GM21367 (cell line): ENCODE measurements around the gene SDK1.

Experiments
- ATAC-seq: cut with Tn5 transposase; IDR thresholded peaks from one replicate; pipeline ENCODE4 v1.9.1; 2021; ENCODE audit not compliant: unreplicated experiment

Gene SDK1

DNA sequence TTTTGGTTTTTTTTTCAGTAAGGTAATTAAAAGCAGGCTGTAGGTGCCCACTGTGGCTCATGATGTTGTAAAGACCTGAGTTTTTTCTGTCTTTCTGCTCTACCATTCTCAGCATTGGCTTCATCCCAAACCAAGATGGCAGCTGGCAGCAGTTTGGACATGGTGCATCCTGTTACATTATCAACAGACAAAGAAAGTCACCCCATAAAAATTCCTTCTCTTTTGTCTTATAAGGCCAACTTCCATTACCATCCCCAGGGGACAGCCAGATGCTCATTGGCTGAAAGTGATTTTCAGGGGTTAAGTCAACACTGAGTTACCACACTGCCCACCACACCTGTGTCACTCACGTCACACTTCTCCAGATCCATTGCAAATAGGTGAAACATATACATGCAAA lies 558.4 kb downstream of the SDK1 start:
- ATAC-seq, result no peak

DNA sequence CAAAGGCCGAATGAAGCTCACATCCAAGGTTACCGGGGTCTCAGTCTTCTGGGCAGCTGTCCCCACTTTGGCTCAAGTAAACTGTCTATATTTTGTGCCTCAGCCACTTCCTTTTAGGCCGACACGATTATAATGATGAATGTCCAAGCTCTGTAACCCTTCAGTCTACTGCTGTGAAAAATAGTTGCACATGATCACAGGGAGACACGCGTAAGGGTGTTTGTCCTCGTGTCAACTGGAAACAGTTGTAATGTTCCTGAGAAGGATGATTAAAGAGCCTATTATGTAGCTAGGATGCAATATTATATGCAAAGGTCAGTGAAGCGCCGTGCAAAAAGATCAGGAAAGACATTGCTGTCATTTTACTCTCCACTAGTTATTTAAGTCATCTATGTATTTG lies 559.9 kb downstream of the SDK1 start:
- ATAC-seq, result no peak

DNA sequence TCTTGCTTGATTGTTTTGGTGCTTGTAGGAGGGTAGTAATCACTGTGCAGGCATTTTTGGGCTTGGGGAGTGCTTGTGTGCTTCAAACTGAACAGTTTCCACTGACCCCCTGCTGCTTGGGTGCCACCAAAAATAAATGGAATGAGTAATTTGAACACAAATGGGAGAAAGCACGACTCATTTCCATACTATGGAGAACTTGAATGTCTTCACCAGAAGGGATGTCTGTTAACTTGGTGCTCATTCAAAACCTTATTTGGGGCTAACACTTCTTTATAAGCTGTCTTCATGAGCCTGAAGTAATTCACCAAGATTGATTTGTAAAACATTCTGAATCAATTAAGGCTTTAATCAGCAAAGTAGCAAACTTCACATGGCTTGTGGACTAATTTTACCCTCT lies 560.3 kb downstream of the SDK1 start:
- ATAC-seq, result no peak

DNA sequence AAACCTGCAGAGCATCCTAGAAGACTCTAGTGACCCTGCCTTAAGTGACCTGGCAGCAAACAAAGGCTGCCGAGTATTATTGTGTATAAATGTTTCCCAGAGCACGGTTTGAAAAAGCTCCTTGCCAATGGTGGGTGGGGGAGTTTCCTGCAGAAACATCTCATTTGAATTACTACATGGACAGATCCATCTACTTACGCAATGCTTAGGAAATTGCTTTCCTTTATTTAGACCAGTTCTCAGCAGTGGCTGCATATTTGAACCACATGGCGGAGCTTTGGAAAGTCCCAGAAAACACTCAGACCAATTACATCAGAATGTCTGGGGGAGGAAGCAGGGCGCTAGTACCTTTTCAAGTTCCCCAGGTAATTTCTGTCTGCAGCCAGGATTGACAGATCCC lies 560.9 kb downstream of the SDK1 start:
- ATAC-seq, result no peak

DNA sequence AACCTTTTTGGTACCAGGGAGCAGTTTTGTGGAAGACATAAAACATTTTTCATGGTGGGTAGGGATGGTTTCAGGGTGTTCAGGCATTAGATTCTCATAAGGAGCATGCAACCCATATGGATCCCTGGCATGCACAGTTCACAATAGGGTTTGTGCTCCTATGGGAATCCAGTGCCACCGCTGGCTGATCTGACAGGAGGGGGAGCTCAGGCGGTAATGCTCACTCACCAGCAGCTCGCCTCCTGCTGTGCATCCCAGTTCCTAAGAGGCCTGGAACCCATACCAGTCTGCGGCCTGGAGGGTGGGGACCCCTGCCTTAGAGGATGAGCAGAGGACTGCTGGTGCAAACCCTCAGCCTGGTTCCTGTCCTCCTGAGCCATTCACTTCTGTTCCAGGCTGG lies 561.7 kb downstream of the SDK1 start:
- ATAC-seq, result no peak

DNA sequence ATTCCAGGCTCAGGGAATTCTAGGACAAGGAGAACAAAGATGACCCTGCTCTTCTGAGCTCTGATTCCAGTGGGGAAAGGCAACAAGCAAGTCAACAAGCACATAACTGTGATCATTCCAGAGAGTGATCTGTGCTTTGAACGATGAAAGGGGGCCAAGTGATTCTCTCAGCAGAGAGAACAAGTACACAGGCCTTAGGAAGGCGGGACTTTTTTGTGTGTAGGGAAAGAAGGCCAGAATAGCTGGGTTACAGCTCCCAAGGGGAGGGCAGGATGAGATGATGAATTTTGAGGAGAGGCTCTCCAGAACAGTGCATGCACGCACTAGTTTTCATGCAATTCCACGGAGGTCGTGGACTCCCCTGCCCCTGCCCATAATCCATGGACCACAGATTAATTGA lies 565.2 kb downstream of the SDK1 start:
- ATAC-seq, result no peak

DNA sequence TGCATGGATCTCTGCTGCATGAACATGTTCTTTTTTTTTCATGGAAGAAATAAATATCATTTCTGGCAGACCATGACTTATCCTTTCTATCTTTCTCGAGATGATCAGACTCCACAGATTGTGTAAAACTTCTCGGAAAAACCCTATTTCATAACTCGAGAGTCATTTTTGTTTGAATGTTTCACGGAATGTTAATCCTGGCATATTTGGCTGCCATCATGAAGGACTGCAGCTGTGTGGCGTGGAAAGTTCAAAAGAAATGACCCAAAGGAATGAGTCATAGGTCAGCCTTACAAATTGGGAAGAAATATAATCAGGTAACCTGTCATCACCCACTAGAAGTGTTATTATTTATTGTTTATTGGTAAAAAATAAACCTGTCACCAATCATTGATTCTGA lies 566.8 kb downstream of the SDK1 start:
- ATAC-seq, result no peak

DNA sequence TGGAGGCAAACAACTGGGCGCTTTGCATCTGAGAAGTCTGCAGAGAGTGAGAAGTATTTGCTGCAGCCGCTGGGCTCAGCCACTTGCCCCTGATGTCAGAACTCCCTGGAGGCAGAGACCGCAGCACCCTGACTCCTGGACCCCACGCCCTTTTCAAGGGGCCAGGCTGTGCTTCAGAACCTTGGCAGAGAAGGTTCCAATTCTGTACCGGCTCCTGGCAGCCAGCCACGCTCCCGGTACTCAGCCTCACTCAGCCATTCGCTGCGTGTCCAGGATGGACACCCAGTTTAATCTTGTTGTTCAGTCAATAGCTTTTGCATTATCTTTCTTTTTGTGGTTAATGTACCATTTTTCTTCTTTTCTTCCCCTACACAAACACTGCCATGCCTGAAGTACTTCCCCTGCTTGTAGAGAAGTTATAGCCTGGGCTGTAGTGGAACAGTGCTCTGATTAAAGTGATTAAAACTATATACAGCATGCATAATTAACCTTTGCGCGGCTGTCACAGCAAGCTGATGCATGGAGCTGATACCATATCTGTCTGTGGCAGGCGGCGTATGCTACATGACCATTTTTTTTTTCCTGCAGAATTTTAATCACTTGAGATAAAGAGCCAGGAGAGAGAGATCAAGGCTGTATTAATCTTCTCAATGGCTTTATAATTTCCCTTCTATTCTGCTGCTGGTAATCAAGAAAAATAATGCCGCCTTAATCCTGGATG lies 578.5 kb downstream of the SDK1 start:
- no peak for ATAC-seq

DNA sequence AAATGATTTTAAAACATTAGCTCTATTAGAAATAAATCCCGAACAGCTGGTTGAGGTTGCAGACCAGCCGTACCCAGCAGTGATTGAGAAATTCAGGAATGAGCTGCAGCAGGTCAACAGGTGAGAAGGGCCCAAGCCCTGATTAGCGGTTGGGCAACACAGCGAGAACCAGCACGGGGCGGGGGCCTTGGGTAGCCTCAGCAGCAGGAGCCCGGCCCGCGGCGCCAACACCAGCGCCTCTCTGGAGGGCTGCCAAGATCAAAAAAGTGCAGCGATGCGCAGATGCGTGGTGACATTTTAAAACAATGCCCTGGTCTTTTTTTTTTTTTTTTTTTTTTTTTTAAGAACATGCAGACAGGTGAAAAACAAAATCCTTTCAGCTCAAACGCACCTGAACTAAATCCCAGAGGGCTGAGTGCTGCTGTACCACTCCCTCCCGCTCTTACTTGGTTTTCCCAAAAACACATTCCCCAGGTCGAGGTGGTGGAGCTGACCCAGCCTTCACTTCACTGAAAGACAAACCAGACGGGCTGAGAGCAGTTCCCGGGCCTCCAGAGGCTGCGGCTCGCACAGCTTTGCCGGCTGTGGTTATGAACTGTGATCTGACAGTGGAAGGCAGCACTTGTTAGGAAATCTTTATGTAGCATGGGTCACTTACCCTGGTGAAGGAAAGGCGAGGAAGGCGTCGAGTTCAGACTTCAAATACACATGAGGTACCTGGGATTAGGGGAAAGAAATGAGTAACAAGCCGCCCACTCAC lies 579.4 kb downstream of the SDK1 start:
- no peak for ATAC-seq

DNA sequence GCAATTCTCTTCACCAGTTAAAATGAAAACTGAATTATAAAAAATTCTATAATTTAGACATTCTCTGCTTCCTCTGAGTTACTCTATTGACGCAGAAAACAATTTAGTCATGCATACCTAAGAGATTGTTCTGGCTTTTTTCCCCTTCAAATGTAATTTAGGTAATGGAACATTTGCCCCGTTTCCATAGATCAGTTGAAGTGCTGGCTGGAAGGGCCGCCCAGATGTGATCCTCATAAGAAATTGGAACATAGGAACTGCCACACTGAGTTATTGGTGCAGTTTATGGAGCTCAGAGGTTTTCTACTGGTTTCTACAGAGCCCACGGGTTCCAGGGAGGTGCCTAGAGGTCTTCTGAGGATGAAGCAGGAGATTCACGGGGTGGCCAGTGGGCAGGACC lies 581.7 kb downstream of the SDK1 start:
- ATAC-seq, result no peak

DNA sequence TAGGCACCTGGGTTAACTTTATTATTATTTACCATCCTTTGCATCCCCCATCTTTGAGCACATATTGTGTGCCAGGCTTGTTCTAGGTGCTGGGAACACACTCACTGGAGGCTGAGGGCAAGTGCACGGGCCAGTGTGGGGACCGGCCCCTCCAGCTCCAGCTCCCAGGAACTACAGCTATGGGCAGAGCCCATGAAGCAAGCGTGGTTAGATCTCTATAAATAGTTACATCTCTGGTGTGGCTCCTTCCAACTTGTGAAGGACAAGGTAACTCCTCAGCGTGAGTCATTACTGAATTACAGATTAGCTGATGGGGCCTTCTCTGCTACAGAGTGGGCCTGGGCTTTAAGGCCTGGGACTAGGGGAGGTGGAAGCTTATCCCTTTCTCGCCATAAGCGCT lies 583.5 kb downstream of the SDK1 start:
- ATAC-seq, result no peak

DNA sequence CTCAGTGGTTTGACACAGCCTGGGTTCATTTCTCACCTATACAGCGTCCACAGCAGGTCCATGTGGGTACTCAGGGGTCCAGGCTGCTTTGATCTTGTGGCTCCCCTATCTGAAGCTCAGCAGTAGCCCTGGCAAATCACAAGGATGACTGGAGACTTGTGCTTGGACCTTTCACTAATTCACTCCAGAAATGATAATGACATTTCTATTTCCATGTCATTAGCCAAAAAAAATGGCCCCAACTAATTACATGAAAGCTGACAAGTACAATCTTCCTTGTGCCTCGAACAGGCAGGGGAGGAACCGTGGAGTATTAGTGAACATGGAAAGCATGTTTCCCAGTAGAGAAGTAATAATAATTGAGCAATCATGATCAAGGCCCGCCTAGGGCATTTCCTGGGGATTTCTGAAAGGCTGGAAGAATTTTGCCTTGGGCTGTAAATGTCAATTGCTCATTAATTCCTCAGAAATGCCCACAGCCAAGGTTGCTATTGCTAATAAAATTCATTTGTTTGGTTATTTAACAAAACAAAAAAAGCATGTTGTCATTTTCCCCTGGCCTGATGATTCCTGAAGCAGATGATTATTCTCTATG lies 586.1 kb downstream of the SDK1 start:
- no peak for ATAC-seq

DNA sequence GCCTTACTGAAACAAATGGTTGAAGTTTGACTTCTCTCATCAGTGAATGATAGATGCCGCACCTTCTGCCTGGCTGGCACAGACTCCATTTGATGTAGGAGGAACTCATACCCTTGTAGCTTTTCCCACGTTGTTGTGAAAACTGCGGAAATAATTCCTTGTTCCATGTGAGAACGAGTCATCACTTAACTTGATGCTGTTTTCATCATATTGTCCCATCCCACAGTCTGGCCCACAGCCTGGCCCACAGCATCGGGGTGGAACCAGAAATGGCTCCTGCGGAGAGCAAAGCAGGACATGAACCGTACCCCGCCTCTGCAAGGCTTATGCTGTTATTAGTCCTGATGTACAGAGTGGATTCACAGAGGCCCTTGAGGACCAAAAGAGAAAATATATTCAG lies 587.0 kb downstream of the SDK1 start:
- ATAC-seq, result no peak

DNA sequence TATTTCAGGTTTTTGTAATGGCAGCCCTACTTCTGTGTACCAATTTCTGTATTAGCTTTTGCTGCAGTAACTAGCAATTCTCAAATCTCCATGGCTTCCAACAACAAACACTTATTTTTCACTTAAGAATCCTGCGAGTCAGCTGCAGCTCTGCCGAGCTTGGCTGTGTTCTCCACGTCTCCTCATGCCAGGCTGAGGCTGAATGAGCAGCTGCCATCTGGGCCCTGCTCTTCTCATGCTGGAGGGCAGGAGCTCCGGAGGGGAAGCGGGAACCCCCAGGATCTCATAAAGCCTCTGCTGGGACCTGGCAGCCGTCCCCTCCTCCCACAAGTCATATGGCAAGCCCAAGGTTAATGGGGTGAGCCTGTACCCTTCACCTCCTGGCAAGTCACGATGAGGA lies 591.1 kb downstream of the SDK1 start:
- no peak for ATAC-seq

DNA sequence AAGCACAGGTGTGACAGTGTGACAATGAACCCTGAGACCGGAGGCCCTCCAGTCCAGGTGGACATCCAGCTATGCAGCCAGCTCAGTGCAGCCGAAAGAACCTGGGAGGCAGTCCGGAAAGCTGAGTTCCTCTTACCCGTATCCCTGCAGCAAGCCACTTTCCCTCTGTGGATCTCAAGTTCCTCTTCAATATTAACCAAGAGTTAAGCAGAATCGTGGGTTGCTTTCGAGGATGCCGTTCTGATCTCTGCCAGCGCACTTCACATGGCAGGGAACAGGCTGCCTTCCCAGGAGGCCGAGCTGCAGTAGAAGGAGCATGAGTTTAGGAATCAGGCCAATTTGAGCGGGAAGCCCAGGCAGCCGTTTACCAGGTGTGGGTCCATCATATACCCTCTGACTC lies 591.6 kb downstream of the SDK1 start:
- ATAC-seq, result no peak

DNA sequence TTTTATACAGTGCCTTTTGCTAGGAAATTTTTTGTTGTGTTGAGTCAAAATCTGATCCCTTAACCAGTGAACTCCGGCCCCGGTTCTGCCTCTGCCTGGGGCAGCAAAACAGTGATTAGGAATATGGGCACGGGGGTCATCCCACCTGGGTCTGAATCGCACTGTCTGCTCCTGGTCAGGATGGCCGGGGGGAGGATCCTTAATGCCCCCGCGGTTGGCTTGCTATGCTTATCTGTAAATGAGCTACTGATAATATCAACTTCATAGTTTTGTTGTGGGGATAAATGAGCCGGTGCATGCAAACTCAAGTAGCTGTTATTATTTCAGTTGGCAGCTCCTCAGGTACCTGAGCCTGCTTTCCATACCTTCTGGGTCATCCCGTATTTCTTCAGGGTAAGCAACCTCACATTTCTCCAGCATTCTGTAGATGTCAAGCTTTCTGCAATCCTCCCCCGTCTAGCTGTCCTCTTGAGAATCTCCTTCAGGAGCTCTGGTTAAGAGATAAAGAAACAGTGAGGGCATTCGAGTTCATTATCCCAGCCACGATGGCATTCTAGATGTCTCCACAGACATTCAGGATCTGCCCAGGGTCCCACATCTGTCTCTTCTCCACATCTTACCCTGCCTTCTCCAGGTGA lies 592.2 kb downstream of the SDK1 start:
- ATAC-seq, result no peak

DNA sequence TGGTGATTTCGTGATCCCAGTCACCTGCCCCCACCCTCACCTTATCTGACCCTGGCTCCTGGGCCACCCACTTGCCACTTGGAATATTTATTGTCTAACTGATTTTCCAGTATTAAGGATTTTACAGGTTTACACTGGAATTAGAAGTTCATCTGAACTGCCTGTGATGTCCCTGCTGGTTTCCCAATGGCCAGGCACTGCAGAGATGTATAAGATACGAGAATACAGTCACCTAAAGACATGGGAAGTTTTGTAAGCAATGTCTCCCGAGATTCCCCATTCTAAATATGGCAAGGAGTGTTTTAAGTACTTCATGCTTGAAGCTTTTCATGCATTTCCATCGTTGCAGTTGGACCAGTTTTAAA lies 592.7 kb downstream of the SDK1 start:
- no peak for ATAC-seq

DNA sequence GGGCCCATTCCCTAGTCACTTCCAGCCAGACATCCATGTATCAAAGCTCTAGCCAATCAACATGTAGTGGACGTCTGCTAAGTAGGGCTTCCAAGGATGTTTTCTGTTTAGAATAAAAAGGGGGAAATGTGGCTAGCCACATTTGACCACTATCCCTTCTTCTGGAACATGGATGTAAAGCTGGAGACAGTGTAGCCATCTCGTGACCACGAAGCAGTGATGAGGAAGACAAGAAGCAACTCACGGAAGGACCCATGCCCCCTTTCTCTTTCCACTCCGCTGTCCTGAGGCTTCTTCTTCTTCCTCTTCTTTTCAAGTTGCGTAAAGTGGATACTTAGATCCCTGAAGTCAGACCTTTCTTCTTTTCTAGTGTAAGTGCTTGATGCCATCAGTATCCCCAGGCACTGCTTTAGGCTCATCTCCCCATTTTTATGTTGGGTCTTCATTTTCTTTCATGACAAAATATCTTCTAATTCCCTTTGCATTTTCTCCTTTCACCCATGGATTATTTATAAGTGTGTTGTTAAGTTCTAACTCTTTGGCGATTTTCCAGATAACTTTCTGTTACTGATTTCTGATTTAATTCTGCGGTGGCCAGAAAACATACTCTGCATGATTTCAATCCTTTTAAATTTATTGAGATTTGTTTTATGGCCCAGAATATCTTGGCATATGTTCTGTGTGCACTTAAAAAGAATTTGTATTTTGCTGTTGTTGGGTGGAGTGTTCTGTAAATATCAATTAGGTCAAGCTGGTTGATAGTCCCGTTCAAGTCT lies 594.5 kb downstream of the SDK1 start:
- no peak for ATAC-seq

DNA sequence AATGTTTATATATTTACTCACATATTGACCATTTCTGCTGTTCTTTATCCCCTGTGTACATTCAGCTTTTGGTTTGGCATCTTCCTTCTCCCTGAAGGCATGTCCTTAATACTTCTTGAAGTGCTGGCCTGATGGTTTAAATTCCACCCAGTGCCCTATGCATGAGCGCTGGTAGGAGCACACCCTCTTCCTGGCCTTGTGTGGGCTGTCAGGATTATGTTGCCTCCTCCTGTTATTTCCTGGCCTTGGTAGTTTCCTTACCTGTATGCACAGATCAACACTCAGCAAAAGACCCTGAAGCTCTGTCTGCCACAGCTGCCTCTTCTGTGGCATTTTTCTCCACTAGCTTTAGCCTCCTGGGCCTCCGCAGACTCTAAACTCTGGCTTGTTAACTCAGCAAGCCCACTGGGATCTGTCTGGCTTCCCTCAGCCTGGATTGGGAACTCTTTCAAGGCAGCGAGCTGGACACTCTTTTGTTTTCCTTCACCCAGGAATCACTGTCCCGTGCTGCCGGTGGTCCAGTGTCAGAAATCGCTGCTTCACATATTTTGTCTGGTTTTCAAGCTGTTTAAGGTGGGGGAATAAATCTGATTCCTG lies 595.2 kb downstream of the SDK1 start:
- no peak for ATAC-seq

DNA sequence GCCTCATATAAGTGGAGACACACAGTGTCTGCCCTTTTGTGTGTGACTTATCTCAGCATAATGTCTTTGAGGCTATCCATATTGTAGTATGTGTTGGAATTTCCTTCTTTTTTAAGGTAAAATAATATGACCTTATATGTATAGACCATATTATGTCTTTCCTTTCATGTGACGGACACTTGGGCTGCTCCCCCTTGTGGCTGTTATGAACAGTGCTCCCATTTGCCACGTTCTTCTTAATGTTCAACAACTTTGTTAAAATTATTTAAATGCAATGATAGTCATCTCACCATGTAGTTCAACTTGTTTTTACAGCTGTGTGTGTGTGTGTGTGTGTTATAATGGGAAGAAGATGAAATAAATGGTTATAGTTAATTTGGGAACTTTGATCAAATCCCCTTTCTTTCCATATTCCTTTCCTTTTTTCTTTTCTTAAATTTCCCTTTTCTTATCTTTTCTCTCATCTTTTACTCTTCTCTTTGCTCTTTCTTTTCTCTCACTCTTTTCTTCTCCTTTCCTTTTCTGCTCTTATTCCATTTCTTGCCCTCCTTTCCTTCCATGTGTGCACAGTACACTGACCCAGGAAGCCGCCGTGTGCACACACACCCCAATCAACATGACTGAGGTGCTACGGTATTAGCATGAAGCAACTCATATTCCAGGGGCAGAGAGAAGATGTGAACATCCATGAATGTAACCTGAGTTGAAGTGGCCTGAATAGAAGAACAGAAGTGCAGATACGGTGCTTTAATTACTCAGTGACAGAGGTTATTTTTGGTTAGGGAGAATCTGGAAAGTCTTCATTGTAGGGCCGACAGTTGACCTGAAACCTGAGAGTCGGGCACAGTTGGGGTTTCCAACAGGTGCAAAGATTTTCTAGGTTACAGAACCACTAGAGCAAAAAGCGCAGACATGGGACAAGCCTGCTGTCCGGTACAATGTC lies 596.6 kb downstream of the SDK1 start:
- ATAC-seq, result no peak
